ENCODE measurements around the gene SRM. TPM values are rescaled to one million over a fixed set of nuclear protein-coding genes. Genes with fewer than 3 reads are reported as not detected.

SRM gene
- total RNA-seq, 1 donor from 2014 or later, result 15.7 TPM

DNA sequence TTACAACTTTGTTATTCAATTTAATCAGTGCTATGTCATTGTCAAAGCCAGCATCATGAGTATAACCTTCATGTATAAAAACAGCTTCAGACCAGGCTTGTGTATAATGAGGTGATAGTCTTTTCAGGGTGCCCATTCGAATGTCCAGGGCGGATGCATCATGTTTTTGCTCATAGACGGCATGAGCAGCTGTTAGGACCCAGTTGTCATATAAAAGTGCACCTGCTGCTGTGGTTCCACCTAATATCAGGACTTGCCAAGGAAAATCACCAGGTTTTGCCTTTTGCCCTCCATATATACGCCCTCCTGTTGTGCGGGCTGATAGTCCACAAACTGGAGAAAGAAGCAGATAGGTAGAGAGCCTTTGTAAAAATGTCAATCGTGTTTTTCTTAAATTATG, 32.5 kb downstream of the SRM start:
- no peaks in the 10 kb centered on the region for H3K9me3 ChIP-seq (ENCODE audit: low read depth)
- no peaks in the 10 kb centered on the region for H3K4me1 ChIP-seq
- H3K4me3 ChIP-seq, result no peak overlapping the region
- no peak overlapping the region for H3K4me2 ChIP-seq
- Mint-ChIP-seq H3K4me1 (no peaks in the 10 kb centered on the region), H3K27me3 (ENCODE audit: insufficient read depth, low read depth) (peaks cover 3% of the 10 kb centered on the region), H3K27ac (no peak overlapping the region), H3K9me3 (no peaks in the 10 kb centered on the region), H3K36me3 (peaks cover 25% of the 10 kb centered on the region), H3K4me3 (no peak overlapping the region)
- H4K20me1 ChIP-seq (ENCODE audit: low read depth), result peaks cover 32% of the 10 kb centered on the region
- no peak overlapping the region for H3K9ac ChIP-seq
- peaks cover 9% of the 10 kb centered on the region for H3K79me2 ChIP-seq (ENCODE audit: low read depth)
- DNase-seq (ENCODE audit: low spot score), result no peak
- peaks cover 25% of the 10 kb centered on the region for H3K36me3 ChIP-seq
- TF ChIP-seq EZH2 (IDR thresholded peaks at IDR 0.05) (no peak), EZH2phosphoT487 (IDR thresholded peaks at IDR 0.05) (no peak), CTCF (IDR thresholded peaks at IDR 0.05) (no peak)
- peaks cover 63% of the 10 kb centered on the region for H3F3A ChIP-seq (ENCODE audit: low read depth)
- no peak overlapping the region for H3K27ac ChIP-seq
- no peak overlapping the region for H2AFZ ChIP-seq (replicated peaks)
- H3K27me3 ChIP-seq, result no peaks in the 10 kb centered on the region

GRCh38 chr1:11026903-11027302, 32.9 kb downstream of the SRM start:
- Mint-ChIP-seq H3K27me3 (ENCODE audit: insufficient read depth, low read depth) (peaks cover 4% of the 10 kb centered on the region), H3K36me3 (peaks cover 29% of the 10 kb centered on the region), H3K27ac (no peak overlapping the region), H3K9me3 (no peaks in the 10 kb centered on the region), H3K4me1 (no peaks in the 10 kb centered on the region), H3K4me3 (no peak overlapping the region)
- no peak overlapping the region for H3K9ac ChIP-seq
- H3F3A ChIP-seq (ENCODE audit: low read depth), result peaks cover 67% of the 10 kb centered on the region
- H3K9me3 ChIP-seq (ENCODE audit: low read depth), result no peaks in the 10 kb centered on the region
- no peaks in the 10 kb centered on the region for H3K27me3 ChIP-seq
- H3K36me3 ChIP-seq, result peaks cover 27% of the 10 kb centered on the region
- H3K4me2 ChIP-seq, result no peak overlapping the region
- H3K4me3 ChIP-seq, result no peak overlapping the region
- H4K20me1 ChIP-seq (ENCODE audit: low read depth), result peaks cover 36% of the 10 kb centered on the region
- H3K79me2 ChIP-seq (ENCODE audit: low read depth), result peaks cover 9% of the 10 kb centered on the region
- no peak overlapping the region for H3K27ac ChIP-seq
- H3K4me1 ChIP-seq, result no peaks in the 10 kb centered on the region
- TF ChIP-seq CTCF (IDR thresholded peaks at IDR 0.05) (no peak), EZH2 (IDR thresholded peaks at IDR 0.05) (no peak), EZH2phosphoT487 (IDR thresholded peaks at IDR 0.05) (no peak)
- H2AFZ ChIP-seq (replicated peaks), result no peak overlapping the region
- no peak for DNase-seq (ENCODE audit: low spot score)

GRCh38 chr1:11026052-11026451, 33.8 kb downstream of the SRM start:
- TF ChIP-seq CTCF (IDR thresholded peaks at IDR 0.05) (no peak), EZH2 (IDR thresholded peaks at IDR 0.05) (no peak), EZH2phosphoT487 (IDR thresholded peaks at IDR 0.05) (no peak)
- H3F3A ChIP-seq (ENCODE audit: low read depth), result peaks cover 74% of the 10 kb centered on the region
- H3K9ac ChIP-seq, result no peak overlapping the region
- H3K4me2 ChIP-seq, result no peak overlapping the region
- Mint-ChIP-seq H3K36me3 (peaks cover 31% of the 10 kb centered on the region), H3K27ac (no peak overlapping the region), H3K9me3 (no peaks in the 10 kb centered on the region), H3K4me3 (no peak overlapping the region), H3K27me3 (ENCODE audit: insufficient read depth, low read depth) (peaks cover 2% of the 10 kb centered on the region), H3K4me1 (no peaks in the 10 kb centered on the region)
- H3K4me3 ChIP-seq, result no peak overlapping the region
- no peaks in the 10 kb centered on the region for H3K4me1 ChIP-seq
- peaks cover 9% of the 10 kb centered on the region for H3K79me2 ChIP-seq (ENCODE audit: low read depth)
- no peak overlapping the region for H2AFZ ChIP-seq (replicated peaks)
- no peaks in the 10 kb centered on the region for H3K27me3 ChIP-seq
- peaks cover 44% of the 10 kb centered on the region for H4K20me1 ChIP-seq (ENCODE audit: low read depth)
- H3K9me3 ChIP-seq (ENCODE audit: low read depth), result no peaks in the 10 kb centered on the region
- DNase-seq (ENCODE audit: low spot score), result no peak
- H3K27ac ChIP-seq, result peak overlapping the region; percentile 6
- peaks cover 31% of the 10 kb centered on the region for H3K36me3 ChIP-seq

Data from neural progenitor cell (in vitro differentiated cells).